ENCODE results near the gene ACSS1.

GRCh38 chr20:25021336-25021735 is 36.6 kb downstream of the ACSS1 start:
- TF ChIP-seq ZFP30 (CRISPR knock-in tag; IDR thresholded peaks at IDR 0.05) (no peak), ZFP3 (CRISPR knock-in tag; IDR thresholded peaks at IDR 0.05) (no peak), ZNF8 (CRISPR knock-in tag; IDR thresholded peaks at IDR 0.05) (no peak), PATZ1 (CRISPR knock-in tag; IDR thresholded peaks at IDR 0.05; ENCODE audit: borderline replicate concordance) (no peak), RARB (CRISPR knock-in tag; IDR thresholded peaks at IDR 0.05) (no peak), ZC3H10 (CRISPR knock-in tag; IDR thresholded peaks at IDR 0.05) (no peak), OSR1 (CRISPR knock-in tag; IDR thresholded peaks at IDR 0.05) (no peak)

Data from SK-N-SH treated with all-trans-retinoic acid at 6 μM for 48 hours (cell line).